GM12873 (cell line): ENCODE data around the gene PACSIN2.

Experiments used
- CTCF ChIP-seq: IDR thresholded peaks from 2 replicates; pipeline ENCODE4 v1.5.1; 2012; ENCODE audit warnings: low read depth, mild to moderate bottlenecking, moderate library complexity, low read length, control low read depth; ENCODE audit not compliant: insufficient read depth; ENCODE audit errors: missing control alignments

PACSIN2 gene

GRCh38 chr22:42891696-42892095, 123.3 kb downstream of the PACSIN2 start:
- TF ChIP-seq CTCF, result no peak

DNA sequence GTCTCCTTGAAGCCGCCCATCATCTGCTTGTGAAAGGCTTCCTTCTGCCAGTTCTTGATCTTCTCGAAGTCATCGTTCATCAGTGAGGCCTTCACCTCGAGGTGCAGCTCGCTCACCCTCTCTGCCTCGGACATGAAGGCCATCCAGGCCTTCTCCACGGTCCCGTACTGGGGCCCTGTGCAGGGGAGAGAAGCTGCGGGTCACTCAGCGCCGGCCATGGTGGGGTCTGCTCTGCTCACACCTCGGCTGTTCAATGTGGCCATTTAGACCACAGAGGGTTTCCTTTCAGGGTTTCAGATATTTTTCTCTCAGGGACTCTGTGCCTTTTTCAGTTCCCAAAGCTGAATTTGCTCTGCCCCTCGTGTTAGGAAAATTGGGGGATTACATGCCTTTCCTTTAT, 123.9 kb downstream of the PACSIN2 start:
- no peak for TF ChIP-seq CTCF

DNA sequence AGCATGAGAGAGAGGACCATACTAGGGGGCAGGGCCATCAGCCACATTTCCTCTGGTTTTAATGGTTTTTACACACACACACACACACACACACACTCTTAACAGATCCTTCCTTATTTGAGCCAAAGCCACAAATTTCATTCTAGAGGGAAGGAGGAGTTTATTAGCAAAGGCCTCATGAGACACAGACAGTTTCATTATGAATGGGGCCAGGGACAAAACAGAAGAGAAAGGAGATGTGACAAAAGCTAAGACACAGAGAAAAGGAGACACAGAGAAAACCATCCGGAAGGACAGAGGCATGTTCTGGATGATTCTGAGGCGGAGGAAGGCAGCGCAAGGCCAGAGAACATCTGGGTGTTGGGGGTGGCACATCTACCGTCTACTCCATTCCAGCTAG, 125.6 kb downstream of the PACSIN2 start:
- TF ChIP-seq CTCF, result no peak

- TF ChIP-seq CTCF, result no peak
Measured at GRCh38 chr22:42887523-42888507, 127.1 kb downstream of the PACSIN2 start.

- TF ChIP-seq CTCF, result no peak
Measured at GRCh38 chr22:42887120-42887519, 127.8 kb downstream of the PACSIN2 start.

GRCh38 chr22:42885446-42885845, 129.5 kb downstream of the PACSIN2 start:
- no peak for TF ChIP-seq CTCF

GRCh38 chr22:42884616-42885375, 130.2 kb downstream of the PACSIN2 start:
- no peak for TF ChIP-seq CTCF
